ENCODE data around the gene CA5B. TPM values are rescaled to one million over a fixed set of nuclear protein-coding genes. Genes with fewer than 3 reads are reported as not detected.

The CA5B gene
- total and polyA plus RNA-seq, 10 of the 15 experiments (the other 5 are each of a cell fraction or from before 2014, with no cell fraction given), result 1.2 to 6.0 (median 3.2) TPM

- 67% methylated on average over 3 of the region's 3 CpGs for WGBS (ENCODE audit: insufficient coverage, insufficient replicate concordance, low lambda C conversion rate, missing lambda C conversion rate)
- RAD21 ChIA-PET (ENCODE audit: unreplicated experiment), result interaction anchor here (0.9 to 1.4 kb wide), 2 partner anchors 15 to 17 kb away, joined by 3 to 5 read pairs; no protein-coding TSS in a partner anchor
- Histone ChIP-seq H3K9me3 (replicated peaks; ENCODE audit: control insufficient read depth, insufficient read depth, low read length) (no peaks in the 10 kb centered on the region), H3K27me3 (replicated peaks in 1 of 2; ENCODE audit: control insufficient read depth in 2 of 2, insufficient read depth in 2 of 2, low read length in 1 of 2) (no peaks in the 10 kb centered on the region), H3K4me3 (no peak overlapping the region), H4K20me1 (ENCODE audit: control insufficient read depth, insufficient read depth) (no peaks in the 10 kb centered on the region), H3K9ac (ENCODE audit: control insufficient read depth, insufficient read depth, low read length) (no peak overlapping the region), H2AFZ (ENCODE audit: control insufficient read depth, low read depth, low read length) (no peak overlapping the region), H3K4me1 (ENCODE audit: control insufficient read depth, insufficient read depth, low read length) (no peaks in the 10 kb centered on the region), H3K36me3 (ENCODE audit: control insufficient read depth in 2 of 2, insufficient read depth in 2 of 2, low read length in 1 of 2) (no peaks in the 10 kb centered on the region; a peak in 2 of 4 replicates), H3K27ac (ENCODE audit: control insufficient read depth, insufficient read depth) (no peak overlapping the region), H3K79me2 (ENCODE audit: control insufficient read depth, insufficient read depth, low read length) (no peaks in the 10 kb centered on the region), H3K4me2 (ENCODE audit: control insufficient read depth, insufficient read depth) (no peak overlapping the region)
- CTCF ChIA-PET, result interaction anchor here (0.7 to 1.2 kb wide), 3 partner anchors 9 to 342 kb away, joined by 3 to 4 read pairs (median 3); no protein-coding TSS in a partner anchor
- intact Hi-C loops (cut with micrococcal nuclease; ENCODE audit: unreplicated experiment) (no loop called here), in situ Hi-C loops (cut with MboI) (no loop called here)
- SMC1A ChIA-PET (ENCODE audit: uncharacterized antibody, unreplicated experiment), result interaction anchor here (0.6 to 1.2 kb wide), 2 partner anchors 11 to 44 kb away, joined by 3 read pairs; no protein-coding TSS in a partner anchor
- POLR2A ChIA-PET, result no interaction called here
- ATAC-seq, result peak; percentile 38; the same call in 2 of the 3 replicates
- BruUV-seq (replicated peaks), result no TSS peak
- TF ChIP-seq SPI1 (IDR thresholded peaks at IDR 0.05; ENCODE audit: borderline replicate concordance, insufficient read depth, low read depth, low read length) (peak; percentile 64; the same call in 1 of the 2 replicates), ATF7 (IDR thresholded peaks at IDR 0.05; ENCODE audit: low read depth) (peak; percentile 61; the same call in 1 of the 2 replicates), RCOR1 (conservative IDR thresholded peaks at IDR 0.05; ENCODE audit: low read depth, low read length) (no peak), FOXK2 (IDR thresholded peaks at IDR 0.05) (no peak)
- DNase-seq (ENCODE audit: low read depth, low spot score), result no peak
- no peak for FAIRE-seq
Observed at GRCh38 chrX:15834053-15834452, 96.0 kb downstream of the CA5B start.

DNA sequence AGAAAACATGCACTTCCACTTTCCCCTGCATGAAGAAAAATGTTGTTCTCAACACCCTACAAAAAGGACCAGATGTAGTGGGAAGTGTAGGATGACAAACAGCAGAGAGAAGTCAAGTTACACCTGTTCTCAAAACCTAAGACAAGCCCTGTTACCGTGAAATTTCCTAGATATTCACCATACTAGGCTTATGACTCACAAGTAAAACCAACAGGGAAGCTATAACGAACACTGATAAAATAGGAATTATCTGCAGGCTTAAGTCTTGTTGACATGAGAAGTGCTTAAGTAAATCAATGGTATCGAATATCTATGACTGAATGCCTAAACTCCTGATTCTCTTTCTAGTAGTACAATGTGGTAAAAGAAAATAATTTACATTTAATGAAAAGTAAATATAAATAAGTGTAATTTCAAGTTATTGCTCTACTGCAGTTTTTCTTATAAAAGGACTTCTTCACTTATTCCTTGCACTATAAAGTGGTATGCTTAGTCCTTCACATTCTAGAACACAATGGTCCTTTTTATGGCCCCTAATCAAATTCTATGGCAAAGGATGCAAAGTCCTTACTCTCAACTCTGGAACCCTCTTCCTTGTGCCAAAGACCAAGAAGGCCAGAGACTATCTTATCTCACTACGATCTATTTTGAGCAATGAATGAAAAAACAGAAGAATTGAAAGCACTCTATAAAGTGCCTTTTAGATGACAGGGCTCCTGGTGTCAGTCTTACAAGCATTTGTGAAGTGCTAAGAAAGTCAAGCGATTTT is 96.9 kb downstream of the CA5B start:
- SMC1A ChIA-PET (ENCODE audit: uncharacterized antibody, unreplicated experiment), result interaction anchor here (0.8 to 2.7 kb wide), 4 partner anchors 12 to 48 kb away, joined by 3 to 12 read pairs (median 3); partner anchors contain the start of gene ZRSR2
- POLR2A ChIA-PET, result interaction anchor here (0.7 kb wide), 1 partner anchor 45 kb away, joined by 3 read pairs; the partner anchor contains the start of gene ZRSR2
- H3K79me2 ChIP-seq (ENCODE audit: control insufficient read depth, insufficient read depth, low read length), result no peaks in the 10 kb centered on the region
- FAIRE-seq (peak; percentile 31), ATAC-seq (no peak), DNase-seq (ENCODE audit: low read depth, low spot score) (no peak)
- H3K9me3 ChIP-seq (replicated peaks; ENCODE audit: control insufficient read depth, insufficient read depth, low read length), result no peaks in the 10 kb centered on the region
- H4K20me1 ChIP-seq (ENCODE audit: control insufficient read depth, insufficient read depth), result no peaks in the 10 kb centered on the region
- in situ Hi-C loops (cut with MboI), result no loop called here
- TF ChIP-seq BCL11A (IDR thresholded peaks at IDR 0.05; ENCODE audit: low read depth, low read length) (no peak), NFIC (IDR thresholded peaks at IDR 0.05; ENCODE audit: low read depth, low read length) (no peak), NR2C1 (IDR thresholded peaks at IDR 0.05) (no peak), ELK1 (IDR thresholded peaks at IDR 0.05; ENCODE audit: low read depth, low read length) (no peak), ZSCAN29 (IDR thresholded peaks at IDR 0.05) (no peak)
- TF ChIP-seq, protein P1, sequence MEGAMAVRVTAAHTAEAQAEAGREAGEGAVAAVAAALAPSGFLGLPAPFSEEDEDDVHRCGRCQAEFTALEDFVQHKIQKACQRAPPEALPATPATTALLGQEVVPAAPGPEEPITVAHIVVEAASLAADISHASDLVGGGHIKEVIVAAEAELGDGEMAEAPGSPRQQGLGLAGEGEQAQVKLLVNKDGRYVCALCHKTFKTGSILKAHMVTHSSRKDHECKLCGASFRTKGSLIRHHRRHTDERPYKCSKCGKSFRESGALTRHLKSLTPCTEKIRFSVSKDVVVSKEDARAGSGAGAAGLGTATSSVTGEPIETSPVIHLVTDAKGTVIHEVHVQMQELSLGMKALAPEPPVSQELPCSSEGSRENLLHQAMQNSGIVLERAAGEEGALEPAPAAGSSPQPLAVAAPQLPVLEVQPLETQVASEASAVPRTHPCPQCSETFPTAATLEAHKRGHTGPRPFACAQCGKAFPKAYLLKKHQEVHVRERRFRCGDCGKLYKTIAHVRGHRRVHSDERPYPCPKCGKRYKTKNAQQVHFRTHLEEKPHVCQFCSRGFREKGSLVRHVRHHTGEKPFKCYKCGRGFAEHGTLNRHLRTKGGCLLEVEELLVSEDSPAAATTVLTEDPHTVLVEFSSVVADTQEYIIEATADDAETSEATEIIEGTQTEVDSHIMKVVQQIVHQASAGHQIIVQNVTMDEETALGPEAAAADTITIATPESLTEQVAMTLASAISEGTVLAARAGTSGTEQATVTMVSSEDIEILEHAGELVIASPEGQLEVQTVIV (IDR thresholded peaks at IDR 0.05; ENCODE audit: borderline replicate concordance, partially characterized antibody), result no peak
- no peak overlapping the region for H3K27ac ChIP-seq (ENCODE audit: control insufficient read depth, insufficient read depth)
- intact Hi-C loops (cut with micrococcal nuclease; ENCODE audit: unreplicated experiment), result no loop called here
- WGBS (ENCODE audit: insufficient coverage, insufficient replicate concordance, low lambda C conversion rate, missing lambda C conversion rate), result 98% methylated on average over 5 of the region's 5 CpGs
- H3K4me2 ChIP-seq (ENCODE audit: control insufficient read depth, insufficient read depth), result no peak overlapping the region
- no peaks in the 10 kb centered on the region for H3K27me3 ChIP-seq (replicated peaks in 1 of 2; ENCODE audit: control insufficient read depth in 2 of 2, insufficient read depth in 2 of 2, low read length in 1 of 2)
- no peak overlapping the region for H2AFZ ChIP-seq (ENCODE audit: control insufficient read depth, low read depth, low read length)
- no peak overlapping the region for H3K4me3 ChIP-seq
- no peak overlapping the region for H3K9ac ChIP-seq (ENCODE audit: control insufficient read depth, insufficient read depth, low read length)
- no peaks in the 10 kb centered on the region; a peak in 3 of 4 replicates for H3K36me3 ChIP-seq (ENCODE audit: control insufficient read depth in 2 of 2, insufficient read depth in 2 of 2, low read length in 1 of 2)
- CTCF ChIA-PET, result interaction anchor here (1.4 kb wide), 1 partner anchor 14 kb away, joined by 5 read pairs; no protein-coding TSS in a partner anchor
- no TSS peak for BruUV-seq (replicated peaks)
- no peaks in the 10 kb centered on the region for H3K4me1 ChIP-seq (ENCODE audit: control insufficient read depth, insufficient read depth, low read length)
- RAD21 ChIA-PET (ENCODE audit: unreplicated experiment), result interaction anchor here (1.4 kb wide), 1 partner anchor 14 kb away, joined by 5 read pairs; no protein-coding TSS in a partner anchor

All from GM12878 (cell line).